D721Med (cell line): Measurements from ENCODE around the gene ADCY4.

ENCODE experiments used
- DNase-seq: peaks from one replicate; pipeline ENCODE4 v3.0.0; 2011; ENCODE audit warnings: low spot score; ENCODE audit not compliant: insufficient read length
- FAIRE-seq: peaks from 2 replicates; lab custom pipeline; 2011; peaks lifted over from hg19 to GRCh38; lab: Jason Lieb, UNC
- TF ChIP-seq, protein P1 (sequence below): IDR thresholded peaks from 2 replicates; pipeline ENCODE4 v1.5.1; 2012; ENCODE audit warnings: mild to moderate bottlenecking, control low read depth; ENCODE audit not compliant: insufficient read depth; ENCODE audit errors: missing control alignments

The ADCY4 gene

DNA sequence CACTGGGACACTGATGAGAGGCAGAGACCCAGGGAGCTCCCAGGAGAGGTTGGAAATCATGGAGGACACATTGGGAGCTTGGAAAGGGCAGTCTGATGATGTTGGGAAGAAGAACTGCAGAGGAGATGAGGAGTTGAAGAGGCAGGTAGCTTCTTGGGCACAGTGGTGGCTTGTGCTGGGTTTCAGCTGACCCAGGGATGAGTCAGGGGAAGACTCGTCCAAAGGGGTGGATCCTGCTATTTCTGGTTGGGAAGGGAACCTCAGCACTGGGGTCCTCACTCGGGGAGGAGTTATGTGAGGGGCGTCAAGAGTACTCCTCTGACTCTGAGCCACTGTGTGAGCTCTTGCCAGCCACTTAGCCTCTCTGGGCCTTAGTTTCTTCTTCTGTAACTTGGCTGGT, 11.5 kb downstream of the ADCY4 start:
- no peak for FAIRE-seq
- TF ChIP-seq, protein P1, sequence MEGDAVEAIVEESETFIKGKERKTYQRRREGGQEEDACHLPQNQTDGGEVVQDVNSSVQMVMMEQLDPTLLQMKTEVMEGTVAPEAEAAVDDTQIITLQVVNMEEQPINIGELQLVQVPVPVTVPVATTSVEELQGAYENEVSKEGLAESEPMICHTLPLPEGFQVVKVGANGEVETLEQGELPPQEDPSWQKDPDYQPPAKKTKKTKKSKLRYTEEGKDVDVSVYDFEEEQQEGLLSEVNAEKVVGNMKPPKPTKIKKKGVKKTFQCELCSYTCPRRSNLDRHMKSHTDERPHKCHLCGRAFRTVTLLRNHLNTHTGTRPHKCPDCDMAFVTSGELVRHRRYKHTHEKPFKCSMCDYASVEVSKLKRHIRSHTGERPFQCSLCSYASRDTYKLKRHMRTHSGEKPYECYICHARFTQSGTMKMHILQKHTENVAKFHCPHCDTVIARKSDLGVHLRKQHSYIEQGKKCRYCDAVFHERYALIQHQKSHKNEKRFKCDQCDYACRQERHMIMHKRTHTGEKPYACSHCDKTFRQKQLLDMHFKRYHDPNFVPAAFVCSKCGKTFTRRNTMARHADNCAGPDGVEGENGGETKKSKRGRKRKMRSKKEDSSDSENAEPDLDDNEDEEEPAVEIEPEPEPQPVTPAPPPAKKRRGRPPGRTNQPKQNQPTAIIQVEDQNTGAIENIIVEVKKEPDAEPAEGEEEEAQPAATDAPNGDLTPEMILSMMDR = no peak
- DNase-seq = no peak

DNA sequence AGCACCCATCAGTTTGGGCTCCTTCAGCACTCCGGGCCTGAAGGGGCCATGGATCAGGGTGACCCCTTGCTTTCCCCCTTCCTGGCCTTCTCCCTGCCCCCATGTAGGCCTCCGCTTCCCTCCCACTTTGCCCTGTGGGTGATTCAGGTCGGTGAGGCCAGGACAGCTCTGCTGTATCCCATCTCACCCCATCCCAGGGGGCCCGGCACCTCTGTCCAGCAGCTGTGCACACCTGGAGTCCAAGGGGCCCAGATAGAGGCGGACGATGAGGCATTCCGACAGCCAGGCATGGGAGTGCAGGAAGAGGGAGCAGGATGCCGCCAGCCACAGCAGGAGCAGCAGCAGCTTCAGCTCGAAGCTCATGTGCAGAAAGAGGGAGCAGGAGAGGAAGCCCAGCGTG, 12.2 kb downstream of the ADCY4 start:
- FAIRE-seq (no peak), DNase-seq (no peak)
- TF ChIP-seq, protein P1 = no peak

DNA sequence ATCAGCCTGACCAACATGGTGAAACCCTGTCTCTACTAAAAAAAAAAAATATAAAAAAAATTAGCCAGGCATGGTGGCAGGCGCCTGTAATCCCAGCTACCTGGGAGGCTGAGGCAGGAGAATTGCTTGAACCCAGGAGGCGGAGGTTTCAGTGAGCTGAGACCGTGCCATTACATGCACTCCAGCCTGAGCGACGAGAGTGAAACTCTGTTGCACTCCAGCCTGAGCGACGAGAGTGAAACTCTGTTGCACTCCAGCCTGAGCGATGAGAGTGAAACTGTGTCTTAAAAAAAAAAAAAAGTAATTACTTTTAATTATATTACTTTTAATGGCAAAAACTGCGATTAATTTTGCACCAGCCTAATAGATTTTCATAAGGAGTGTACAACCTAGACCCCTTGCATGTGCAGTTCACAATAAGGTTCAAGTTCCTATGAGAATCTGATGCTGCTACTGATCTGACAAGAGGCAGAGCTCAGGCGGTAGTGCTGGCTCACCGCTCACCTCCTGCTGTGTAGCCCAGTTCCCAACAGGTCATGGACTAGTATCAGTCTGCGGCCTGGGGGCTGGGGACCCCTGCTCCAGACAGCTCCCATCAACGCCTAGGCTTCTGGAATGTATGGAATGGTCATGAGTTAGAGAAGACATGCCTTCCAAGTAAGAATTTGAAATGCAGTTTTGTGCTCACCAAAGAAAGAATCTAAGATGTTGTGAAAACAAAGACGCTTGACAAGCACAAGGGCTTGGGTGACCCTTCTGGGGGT, 13.5 kb downstream of the ADCY4 start:
- DNase-seq (no peak), FAIRE-seq (no peak)
- TF ChIP-seq, protein P1 = no peak

DNA sequence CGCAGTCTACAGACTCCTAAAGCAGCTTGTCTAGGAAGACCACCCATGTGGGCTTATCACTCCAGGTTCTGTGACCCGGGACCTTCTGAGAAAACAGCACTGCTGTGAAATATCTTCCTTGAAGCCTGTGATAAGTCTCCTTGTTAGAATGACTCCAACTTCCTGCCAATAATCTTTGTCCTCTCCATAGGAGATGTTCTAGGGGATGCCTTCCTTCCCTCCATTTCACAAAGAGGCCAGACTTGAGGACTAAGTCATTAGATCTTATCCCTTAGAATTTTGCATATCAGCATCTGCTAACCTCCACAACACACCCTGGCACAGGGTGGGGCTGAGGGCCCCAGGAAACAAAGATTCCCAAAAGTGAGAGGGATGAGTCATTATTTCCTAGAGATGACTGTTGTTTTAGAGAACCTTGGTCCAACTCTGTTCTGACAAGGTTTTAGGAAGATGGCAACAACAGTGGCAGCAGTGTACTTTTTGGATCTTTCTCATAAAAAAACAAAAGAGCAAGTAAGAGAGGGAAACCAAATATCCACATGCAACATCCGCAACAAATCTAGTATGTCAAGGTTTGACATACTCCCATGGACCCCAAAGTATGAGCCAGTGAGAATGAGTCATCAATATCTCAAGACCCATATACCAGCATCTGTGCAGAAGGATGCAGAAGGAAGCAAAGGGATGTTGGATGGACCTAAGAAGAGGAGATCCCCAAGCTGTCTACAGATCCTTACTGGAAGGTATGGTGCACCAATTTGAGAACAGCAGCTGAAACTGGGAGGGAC, 17.5 kb downstream of the ADCY4 start:
- DNase-seq (no peak), FAIRE-seq (no peak)
- TF ChIP-seq, protein P1 = no peak

DNA sequence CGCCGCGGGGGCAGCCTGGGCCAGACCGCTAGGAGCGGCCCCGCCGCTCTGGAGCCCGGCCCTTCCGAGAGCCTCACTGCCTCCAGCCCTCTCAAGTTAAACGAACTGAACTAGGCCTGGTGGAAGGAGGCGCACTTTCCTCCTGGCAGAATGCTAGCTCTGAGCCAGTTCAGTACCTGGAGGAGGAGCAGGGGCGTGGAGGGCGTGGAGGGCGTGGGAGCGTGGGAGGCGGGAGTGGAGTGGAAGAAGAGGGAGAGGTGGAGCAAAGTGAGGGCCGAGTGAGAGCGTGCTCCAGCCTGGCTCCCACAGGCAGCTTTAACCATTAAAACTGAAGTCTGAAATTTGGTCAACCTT, 18.3 kb downstream of the ADCY4 start:
- TF ChIP-seq, protein P1 = no peak
- FAIRE-seq = no peak
- DNase-seq = no peak

DNA sequence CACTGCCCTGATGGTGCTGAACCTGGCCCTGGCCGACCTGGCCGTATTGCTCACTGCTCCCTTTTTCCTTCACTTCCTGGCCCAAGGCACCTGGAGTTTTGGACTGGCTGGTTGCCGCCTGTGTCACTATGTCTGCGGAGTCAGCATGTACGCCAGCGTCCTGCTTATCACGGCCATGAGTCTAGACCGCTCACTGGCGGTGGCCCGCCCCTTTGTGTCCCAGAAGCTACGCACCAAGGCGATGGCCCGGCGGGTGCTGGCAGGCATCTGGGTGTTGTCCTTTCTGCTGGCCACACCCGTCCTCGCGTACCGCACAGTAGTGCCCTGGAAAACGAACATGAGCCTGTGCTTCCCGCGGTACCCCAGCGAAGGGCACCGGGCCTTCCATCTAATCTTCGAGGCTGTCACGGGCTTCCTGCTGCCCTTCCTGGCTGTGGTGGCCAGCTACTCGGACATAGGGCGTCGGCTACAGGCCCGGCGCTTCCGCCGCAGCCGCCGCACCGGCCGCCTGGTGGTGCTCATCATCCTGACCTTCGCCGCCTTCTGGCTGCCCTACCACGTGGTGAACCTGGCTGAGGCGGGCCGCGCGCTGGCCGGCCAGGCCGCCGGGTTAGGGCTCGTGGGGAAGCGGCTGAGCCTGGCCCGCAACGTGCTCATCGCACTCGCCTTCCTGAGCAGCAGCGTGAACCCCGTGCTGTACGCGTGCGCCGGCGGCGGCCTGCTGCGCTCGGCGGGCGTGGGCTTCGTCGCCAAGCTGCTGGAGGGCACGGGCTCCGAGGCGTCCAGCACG, 18.9 kb downstream of the ADCY4 start:
- FAIRE-seq (no peak), DNase-seq (no peak)
- TF ChIP-seq, protein P1 = no peak
